ENCODE results near the gene NUMB.
A peak's percentile ranks its signal among the peaks of the same experiment; 100 is the strongest.

NUMB gene

GRCh38 chr14:73287071-73287470 lies 171.3 kb downstream of the NUMB start:
- Mint-ChIP-seq H3K27me3 (no peaks in the 10 kb centered on the region), H3K27ac (ENCODE audit: low read depth) (no peak overlapping the region), H3K36me3 (ENCODE audit: insufficient read depth) (peaks cover 25% of the 10 kb centered on the region), H3K4me3 (no peak overlapping the region), H3K4me1 (peaks cover 7% of the 10 kb centered on the region), H3K9me3 (no peaks in the 10 kb centered on the region)
- ATAC-seq (replicated peaks; ENCODE audit: extremely low read depth, poor library complexity, severe bottlenecking) (no peak), DNase-seq (ENCODE audit: low spot score in 2 of 2) (no peak)

DNA sequence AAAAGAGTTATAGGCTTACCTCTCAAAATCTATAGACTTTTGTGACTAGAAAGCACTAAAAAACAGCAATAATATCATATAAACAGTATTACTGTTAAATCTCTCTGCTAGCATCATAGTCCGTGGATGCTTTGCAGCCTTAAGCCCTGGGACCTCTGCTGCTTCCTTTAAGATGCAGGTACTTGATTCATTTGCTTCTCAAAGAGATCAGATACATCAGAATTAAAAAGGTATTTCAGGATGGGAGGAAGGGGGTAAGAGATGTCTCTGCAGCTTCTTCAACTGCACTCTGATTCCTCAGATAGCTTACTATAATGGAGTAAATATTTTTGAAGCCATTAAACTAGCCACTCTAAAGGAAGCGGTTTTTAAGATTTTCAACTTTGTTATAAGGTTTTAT lies 171.7 kb downstream of the NUMB start:
- H3K36me3 Mint-ChIP-seq (ENCODE audit: insufficient read depth), result peaks cover 27% of the 10 kb centered on the region

DNA sequence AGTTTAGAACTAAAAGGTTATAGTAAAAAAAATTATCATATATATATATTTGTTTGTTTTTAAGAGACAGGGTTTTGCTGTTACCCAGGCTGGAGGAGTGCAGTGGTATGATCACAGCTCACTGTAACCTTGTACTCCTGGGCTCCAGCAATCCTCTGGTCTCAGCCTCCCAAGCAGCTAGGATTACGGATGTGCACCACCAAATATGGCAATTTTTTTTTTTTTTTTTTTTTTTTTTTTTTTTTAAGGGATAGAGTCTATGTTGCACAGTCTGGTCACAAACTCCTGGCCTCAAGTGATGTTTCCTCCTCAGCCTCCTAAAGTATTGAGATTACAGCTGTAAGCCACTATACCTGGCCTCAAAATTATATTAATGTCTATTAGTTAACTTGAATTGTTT lies 172.4 kb downstream of the NUMB start:
- Mint-ChIP-seq H3K27me3 (no peaks in the 10 kb centered on the region), H3K36me3 (ENCODE audit: insufficient read depth) (peaks cover 29% of the 10 kb centered on the region), H3K27ac (ENCODE audit: low read depth) (no peak overlapping the region), H3K4me1 (peaks cover 11% of the 10 kb centered on the region), H3K4me3 (no peak overlapping the region), H3K9me3 (no peaks in the 10 kb centered on the region)
- no peak for DNase-seq (ENCODE audit: low spot score in 2 of 2)
- no peak for ATAC-seq (replicated peaks; ENCODE audit: extremely low read depth, poor library complexity, severe bottlenecking)

More for the DNA sequence above, 171.7 kb downstream of the NUMB start:
- H3K27ac Mint-ChIP-seq (ENCODE audit: low read depth), result no peak overlapping the region
- DNase-seq (ENCODE audit: low spot score in 2 of 2), result no peak
- H3K4me1 Mint-ChIP-seq, result peaks cover 11% of the 10 kb centered on the region
- H3K27me3 Mint-ChIP-seq, result no peaks in the 10 kb centered on the region
- ATAC-seq (replicated peaks; ENCODE audit: extremely low read depth, poor library complexity, severe bottlenecking), result no peak
- H3K4me3 Mint-ChIP-seq, result no peak overlapping the region
- H3K9me3 Mint-ChIP-seq, result no peaks in the 10 kb centered on the region

DNA sequence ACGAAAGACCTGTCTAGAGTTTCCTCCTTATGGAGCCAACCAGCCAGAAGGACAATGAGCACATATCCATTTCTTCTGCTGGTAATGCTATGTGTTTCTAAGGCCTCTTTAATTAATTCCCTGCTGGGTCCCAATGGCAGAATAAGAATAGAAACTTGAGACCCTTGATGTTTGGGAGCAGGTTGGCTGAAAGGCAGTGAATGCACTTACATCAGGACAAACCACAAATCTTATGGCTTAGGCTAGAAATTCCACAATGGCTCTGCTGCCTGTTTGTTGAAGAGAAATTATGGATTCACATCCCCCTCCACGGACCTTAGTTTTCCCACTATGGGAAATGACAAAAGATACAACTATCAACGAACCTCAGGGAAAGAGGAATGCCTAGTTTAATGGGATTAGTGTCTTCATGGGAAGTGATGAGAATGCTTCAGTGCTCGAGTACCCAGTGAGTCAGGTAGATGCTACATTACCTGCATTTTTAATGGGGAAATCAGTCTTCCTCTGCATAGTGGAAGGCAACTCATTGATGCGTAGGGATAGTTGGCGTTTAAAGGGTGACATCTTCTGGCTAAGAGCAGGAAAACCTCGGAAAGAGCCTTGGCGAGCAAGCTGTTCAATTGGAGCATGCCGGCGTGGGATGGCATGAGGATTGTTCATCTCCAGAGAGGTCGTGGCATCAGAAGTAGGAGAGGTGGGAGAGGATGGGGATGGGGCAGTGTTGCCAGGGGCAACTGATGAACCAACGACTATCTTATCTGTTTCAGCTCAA lies 174.6 kb downstream of the NUMB start:
- Mint-ChIP-seq H3K36me3 (ENCODE audit: insufficient read depth) (peaks cover 44% of the 10 kb centered on the region), H3K4me1 (peaks cover 11% of the 10 kb centered on the region), H3K9me3 (no peaks in the 10 kb centered on the region), H3K4me3 (no peak overlapping the region), H3K27ac (ENCODE audit: low read depth) (no peak overlapping the region), H3K27me3 (no peaks in the 10 kb centered on the region)
- DNase-seq (ENCODE audit: low spot score in 2 of 2) (no peak), ATAC-seq (replicated peaks; ENCODE audit: extremely low read depth, poor library complexity, severe bottlenecking) (no peak)

DNA sequence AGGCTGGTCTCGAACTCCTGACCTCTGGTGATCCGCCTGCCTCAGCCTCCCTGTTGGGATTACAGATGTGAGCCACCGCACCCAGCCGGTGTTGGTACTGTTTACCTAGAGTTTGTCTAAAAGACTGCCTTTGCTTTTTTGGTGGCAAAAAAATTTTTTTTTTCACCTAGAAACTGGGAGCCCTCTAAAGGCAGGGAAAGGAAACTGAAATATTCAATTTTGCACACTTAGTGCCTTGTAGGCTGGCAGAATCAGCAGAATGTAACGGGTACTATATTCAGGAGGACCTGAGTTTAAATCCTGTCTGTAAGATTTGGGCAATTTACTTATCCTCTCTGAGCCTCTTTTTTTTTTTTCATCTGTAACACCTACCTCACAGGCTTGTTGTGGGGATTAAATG lies 177.4 kb downstream of the NUMB start:
- ATAC-seq (replicated peaks; ENCODE audit: extremely low read depth, poor library complexity, severe bottlenecking), result no peak
- Mint-ChIP-seq H3K4me3 (no peak overlapping the region), H3K27ac (ENCODE audit: low read depth) (no peak overlapping the region), H3K36me3 (ENCODE audit: insufficient read depth) (peaks cover 52% of the 10 kb centered on the region), H3K9me3 (no peaks in the 10 kb centered on the region), H3K27me3 (no peaks in the 10 kb centered on the region), H3K4me1 (peaks cover 11% of the 10 kb centered on the region)
- DNase-seq (ENCODE audit: low spot score in 2 of 2), result no peak

DNA sequence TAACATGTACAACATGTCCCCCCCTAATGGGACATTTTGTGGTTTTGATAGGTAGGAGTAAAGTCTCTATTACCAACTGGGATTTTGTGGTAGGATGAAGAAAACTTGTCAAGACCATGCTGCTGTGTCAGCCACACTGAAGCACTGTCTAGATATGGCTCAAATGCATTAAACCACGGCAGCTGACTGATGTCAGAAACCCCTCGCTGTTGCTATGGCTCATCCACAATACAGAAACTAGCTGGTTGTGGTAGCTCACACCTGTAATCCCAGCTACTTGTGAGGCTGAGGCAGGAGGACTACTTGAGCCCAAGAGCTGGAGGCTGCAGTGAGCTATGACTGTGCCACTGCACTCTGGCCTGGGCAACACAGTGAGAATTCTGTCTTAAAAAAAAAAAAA lies 181.0 kb downstream of the NUMB start:
- Mint-ChIP-seq H3K9me3 (no peaks in the 10 kb centered on the region), H3K27me3 (no peaks in the 10 kb centered on the region), H3K4me3 (no peak overlapping the region), H3K36me3 (ENCODE audit: insufficient read depth) (peaks cover 41% of the 10 kb centered on the region), H3K4me1 (peaks cover 6% of the 10 kb centered on the region), H3K27ac (ENCODE audit: low read depth) (no peak overlapping the region)
- no peak for DNase-seq (ENCODE audit: low spot score in 2 of 2)
- ATAC-seq (replicated peaks; ENCODE audit: extremely low read depth, poor library complexity, severe bottlenecking), result no peak

GRCh38 chr14:73276836-73277235 lies 181.5 kb downstream of the NUMB start:
- Mint-ChIP-seq H3K27ac (ENCODE audit: low read depth) (no peak overlapping the region), H3K4me3 (no peak overlapping the region), H3K36me3 (ENCODE audit: insufficient read depth) (peaks cover 38% of the 10 kb centered on the region), H3K4me1 (peaks cover 2% of the 10 kb centered on the region), H3K27me3 (no peaks in the 10 kb centered on the region), H3K9me3 (no peaks in the 10 kb centered on the region)
- DNase-seq (ENCODE audit: low spot score in 2 of 2) (no peak), ATAC-seq (replicated peaks; ENCODE audit: extremely low read depth, poor library complexity, severe bottlenecking) (no peak)

DNA sequence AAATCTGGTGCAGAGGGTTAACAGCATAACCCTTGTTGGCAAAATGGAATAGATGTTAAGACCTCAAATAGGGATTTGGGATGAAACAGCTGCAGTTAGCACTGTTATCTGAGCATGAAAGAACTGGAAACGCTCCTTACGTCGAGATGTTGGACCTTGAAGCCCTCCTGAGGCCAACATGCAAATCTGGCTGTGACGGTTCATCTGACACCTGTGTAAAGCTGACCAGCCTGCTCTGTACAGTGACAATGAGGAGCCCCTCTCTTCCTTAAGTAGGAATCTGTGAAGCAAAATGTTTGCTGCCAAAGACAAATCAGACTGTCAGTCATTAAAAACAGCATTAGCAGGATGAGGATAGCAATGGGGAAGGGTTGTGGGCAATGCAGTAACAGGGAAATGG lies 184.5 kb downstream of the NUMB start:
- peaks cover 20% of the 10 kb centered on the region for H3K36me3 Mint-ChIP-seq (ENCODE audit: insufficient read depth)

DNA sequence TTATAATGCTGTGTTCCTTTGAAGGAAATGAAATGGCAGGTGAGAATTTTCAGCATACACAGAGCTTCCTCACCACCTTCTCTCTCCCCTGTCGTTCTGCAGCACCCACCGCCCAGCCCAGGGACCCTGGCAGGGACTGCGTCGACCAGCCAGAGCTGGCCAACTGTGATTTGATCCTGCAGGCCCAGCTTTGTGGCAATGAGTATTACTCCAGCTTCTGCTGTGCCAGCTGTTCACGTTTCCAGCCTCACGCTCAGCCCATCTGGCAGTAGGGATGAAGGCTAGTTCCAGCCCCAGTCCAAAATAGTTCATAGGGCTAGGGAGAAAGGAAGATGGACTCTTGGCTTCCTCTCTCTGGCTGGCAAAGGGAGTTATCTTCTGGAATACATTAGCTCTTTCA lies 186.0 kb downstream of the NUMB start:
- no peaks in the 10 kb centered on the region for H3K27me3 Mint-ChIP-seq
- H3K9me3 Mint-ChIP-seq, result no peaks in the 10 kb centered on the region
- peaks cover 18% of the 10 kb centered on the region for H3K36me3 Mint-ChIP-seq (ENCODE audit: insufficient read depth)

More for the DNA sequence above, 184.5 kb downstream of the NUMB start:
- ATAC-seq (replicated peaks; ENCODE audit: extremely low read depth, poor library complexity, severe bottlenecking), result no peak
- Mint-ChIP-seq H3K9me3 (no peaks in the 10 kb centered on the region), H3K27me3 (no peaks in the 10 kb centered on the region), H3K27ac (ENCODE audit: low read depth) (no peak overlapping the region), H3K4me3 (no peak overlapping the region), H3K4me1 (peaks cover 19% of the 10 kb centered on the region)
- no peak for DNase-seq (ENCODE audit: low spot score in 2 of 2)

DNA sequence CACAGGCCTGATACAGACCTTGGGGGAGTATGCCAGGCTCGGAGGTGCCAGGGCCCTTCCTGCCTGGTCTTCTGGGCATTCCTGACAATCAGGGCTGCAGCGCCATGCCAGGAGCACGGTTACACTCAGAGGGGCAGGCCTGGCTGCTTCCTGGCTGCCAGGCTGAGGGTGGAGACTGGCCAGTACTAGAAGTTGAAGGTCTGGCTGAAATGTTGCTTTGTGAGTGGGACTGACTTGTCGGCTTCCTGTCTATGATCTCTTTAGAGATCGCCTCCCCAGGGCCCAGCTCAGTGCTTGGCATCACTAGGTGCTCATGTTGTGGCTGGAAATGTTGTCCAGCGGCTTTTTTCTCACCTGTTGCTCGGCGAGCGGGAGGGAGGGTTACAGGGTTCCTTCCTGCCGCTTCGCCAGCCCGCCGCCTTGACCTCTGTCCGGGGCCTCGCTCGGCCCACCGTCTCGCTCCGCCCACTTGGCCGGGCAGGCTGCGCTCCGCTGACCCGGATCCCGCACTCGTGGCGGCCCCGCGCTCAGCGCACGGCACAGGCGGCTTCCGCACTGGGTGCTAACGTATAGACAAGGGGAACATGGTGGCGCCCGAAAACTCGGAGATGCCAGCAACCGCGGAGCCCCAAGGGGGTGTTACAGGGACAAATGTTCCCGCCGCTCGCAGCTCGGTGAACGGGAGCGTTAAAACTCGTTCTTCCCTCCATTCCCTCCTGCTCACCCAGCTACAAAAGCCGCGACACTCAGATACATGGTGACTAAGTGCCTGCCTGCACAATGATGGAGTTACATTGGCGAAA lies 188.4 kb downstream of the NUMB start:
- Mint-ChIP-seq H3K36me3 (ENCODE audit: insufficient read depth) (peaks cover 10% of the 10 kb centered on the region), H3K9me3 (no peaks in the 10 kb centered on the region), H3K27me3 (peaks cover 6% of the 10 kb centered on the region), H3K27ac (ENCODE audit: low read depth) (no peak overlapping the region), H3K4me1 (peaks cover 19% of the 10 kb centered on the region), H3K4me3 (peak overlapping the region; percentile 36)
- ATAC-seq (replicated peaks; ENCODE audit: extremely low read depth, poor library complexity, severe bottlenecking), result peak; percentile 14
- DNase-seq (ENCODE audit: low spot score in 2 of 2), result no peak

More for the DNA sequence above, 186.0 kb downstream of the NUMB start:
- no peak for DNase-seq (ENCODE audit: low spot score in 2 of 2)
- no peak for ATAC-seq (replicated peaks; ENCODE audit: extremely low read depth, poor library complexity, severe bottlenecking)
- Mint-ChIP-seq H3K27ac (ENCODE audit: low read depth) (no peak overlapping the region), H3K4me3 (no peak overlapping the region), H3K4me1 (peaks cover 19% of the 10 kb centered on the region)

GRCh38 chr14:73267474-73267873 lies 190.9 kb downstream of the NUMB start:
- peaks cover 5% of the 10 kb centered on the region for H3K36me3 Mint-ChIP-seq (ENCODE audit: insufficient read depth)
- H3K4me3 Mint-ChIP-seq, result no peak overlapping the region
- H3K27me3 Mint-ChIP-seq, result peaks cover 21% of the 10 kb centered on the region

DNA sequence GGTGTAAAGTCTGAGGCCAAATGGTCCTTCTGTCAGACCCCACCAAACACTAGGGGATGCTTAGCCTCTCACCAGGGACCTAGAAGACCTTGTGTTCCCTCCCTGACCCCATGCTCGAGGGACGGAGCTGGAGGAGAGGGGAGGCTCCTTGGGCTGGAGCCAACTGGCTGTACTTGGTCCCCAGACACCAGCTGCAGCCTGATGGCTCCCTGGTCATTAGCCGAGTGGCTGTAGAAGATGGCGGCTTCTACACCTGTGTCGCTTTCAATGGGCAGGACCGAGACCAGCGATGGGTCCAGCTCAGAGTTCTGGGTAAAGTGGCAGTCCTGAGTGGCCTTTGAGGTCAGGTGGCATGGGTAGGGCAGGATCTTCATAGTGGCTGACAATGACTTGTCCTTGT lies 192.0 kb downstream of the NUMB start:
- Mint-ChIP-seq H3K4me3 (no peak overlapping the region), H3K27me3 (peaks cover 21% of the 10 kb centered on the region)

More at GRCh38 chr14:73267474-73267873, 190.9 kb downstream of the NUMB start:
- Mint-ChIP-seq H3K27ac (ENCODE audit: low read depth) (no peak overlapping the region), H3K9me3 (no peaks in the 10 kb centered on the region), H3K4me1 (peaks cover 19% of the 10 kb centered on the region)
- ATAC-seq (replicated peaks; ENCODE audit: extremely low read depth, poor library complexity, severe bottlenecking) (no peak), DNase-seq (ENCODE audit: low spot score in 2 of 2) (no peak)

GRCh38 chr14:73265721-73266046 lies 192.7 kb downstream of the NUMB start:
- no peaks in the 10 kb centered on the region for H3K9me3 Mint-ChIP-seq
- H3K27ac Mint-ChIP-seq (ENCODE audit: low read depth), result no peak overlapping the region
- H3K36me3 Mint-ChIP-seq (ENCODE audit: insufficient read depth), result peaks cover 2% of the 10 kb centered on the region
- H3K27me3 Mint-ChIP-seq, result peaks cover 21% of the 10 kb centered on the region
- H3K4me3 Mint-ChIP-seq, result no peak overlapping the region
- DNase-seq (ENCODE audit: low spot score in 2 of 2) (no peak), ATAC-seq (replicated peaks; ENCODE audit: extremely low read depth, poor library complexity, severe bottlenecking) (no peak)
- peaks cover 14% of the 10 kb centered on the region for H3K4me1 Mint-ChIP-seq

More for the DNA sequence above, 192.0 kb downstream of the NUMB start:
- Mint-ChIP-seq H3K9me3 (no peaks in the 10 kb centered on the region), H3K27ac (ENCODE audit: low read depth) (no peak overlapping the region), H3K4me1 (peaks cover 19% of the 10 kb centered on the region), H3K36me3 (ENCODE audit: insufficient read depth) (peaks cover 2% of the 10 kb centered on the region)
- no peak for ATAC-seq (replicated peaks; ENCODE audit: extremely low read depth, poor library complexity, severe bottlenecking)
- DNase-seq (ENCODE audit: low spot score in 2 of 2), result no peak

All from central memory CD8-positive, alpha-beta T cell (primary cell).